ENCODE results near the gene NR3C2.

The NR3C2 gene

DNA sequence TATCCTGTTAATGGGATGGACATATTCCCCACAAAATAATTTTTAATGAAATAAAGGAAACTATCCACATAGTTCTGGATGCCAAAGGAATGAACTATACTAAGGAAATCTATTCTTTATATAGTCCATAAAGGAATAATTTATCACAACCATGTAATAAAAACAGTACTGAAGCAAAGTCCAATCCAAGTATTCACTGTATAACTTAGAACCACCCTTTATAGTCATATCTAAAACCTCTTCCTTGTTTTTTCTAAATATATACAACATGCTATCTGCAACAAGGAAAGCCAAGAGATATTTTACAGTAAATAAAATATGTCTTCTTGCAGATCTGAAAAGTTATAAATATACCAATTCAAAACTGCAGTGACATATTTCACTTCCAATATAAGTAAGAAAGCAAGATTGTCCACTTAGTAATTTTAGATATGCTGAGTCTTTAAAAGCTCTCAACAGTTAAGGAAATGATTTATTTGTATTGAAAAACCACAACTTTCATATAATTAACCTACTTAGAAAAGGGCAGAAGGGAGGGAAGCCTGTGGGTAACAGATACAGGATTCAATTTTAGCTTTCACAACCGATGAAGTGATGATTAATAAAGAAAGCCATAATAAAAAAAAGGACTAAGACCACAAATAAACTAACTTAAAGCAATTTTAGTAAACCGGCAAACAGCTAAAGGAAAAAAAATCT, 8.0 kb downstream of the NR3C2 start:
- DNase-seq: no peak

DNA sequence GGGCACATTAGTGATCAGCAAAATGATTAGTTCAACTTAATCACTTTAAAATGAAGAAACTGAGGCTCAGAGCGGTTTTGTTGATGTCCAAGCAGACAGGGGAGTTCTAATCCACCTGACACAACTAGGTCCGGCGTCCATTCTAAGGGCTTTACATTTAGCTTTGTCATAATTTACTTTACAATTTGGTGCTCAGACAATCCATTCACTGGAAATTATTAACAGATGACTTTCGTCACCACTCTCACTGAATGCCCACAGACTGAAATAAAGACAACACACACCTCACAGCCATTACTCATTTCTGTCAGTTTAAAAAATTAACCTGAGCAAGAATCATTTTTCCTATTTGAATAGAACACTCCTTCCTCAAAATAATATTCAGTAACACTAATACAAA, 10.8 kb downstream of the NR3C2 start:
- no peak for DNase-seq

DNA sequence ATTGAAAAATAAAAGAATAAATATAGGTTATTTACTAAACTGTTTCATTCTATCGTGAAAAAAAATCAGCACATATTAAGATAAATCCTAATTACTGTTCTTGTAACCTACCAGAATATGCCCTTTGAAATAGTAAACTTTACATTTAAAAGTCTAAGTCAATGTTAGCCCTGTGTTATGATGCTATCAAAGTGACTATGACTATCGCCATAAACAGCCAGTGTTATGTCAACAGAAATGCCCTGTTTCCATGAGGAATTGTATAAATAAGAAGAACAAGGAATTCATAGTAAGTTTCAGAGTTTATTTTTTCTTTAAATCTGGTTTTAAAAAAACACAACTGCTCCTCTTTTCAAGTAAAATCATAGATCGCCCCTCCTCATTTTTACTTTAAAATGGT, 11.4 kb downstream of the NR3C2 start:
- no peak for DNase-seq

DNA sequence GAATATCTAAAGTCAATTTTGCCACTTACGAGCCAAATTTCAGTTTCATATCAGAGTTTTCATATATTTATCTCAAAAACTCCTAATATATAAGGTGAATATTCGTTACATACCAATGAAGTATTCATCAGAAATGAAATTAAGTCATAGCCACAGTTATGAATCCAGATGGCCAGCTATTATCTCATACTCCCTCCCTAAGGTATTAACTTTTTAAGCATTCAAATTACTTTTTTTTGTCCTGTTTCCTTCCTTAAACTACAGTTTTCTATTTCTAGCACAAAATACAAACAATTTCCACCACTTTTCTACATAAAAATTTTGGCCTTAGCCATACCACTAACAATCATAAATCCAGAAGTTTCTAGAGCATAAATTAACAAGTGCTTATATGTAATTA, 13.0 kb downstream of the NR3C2 start:
- no peak for DNase-seq

DNA sequence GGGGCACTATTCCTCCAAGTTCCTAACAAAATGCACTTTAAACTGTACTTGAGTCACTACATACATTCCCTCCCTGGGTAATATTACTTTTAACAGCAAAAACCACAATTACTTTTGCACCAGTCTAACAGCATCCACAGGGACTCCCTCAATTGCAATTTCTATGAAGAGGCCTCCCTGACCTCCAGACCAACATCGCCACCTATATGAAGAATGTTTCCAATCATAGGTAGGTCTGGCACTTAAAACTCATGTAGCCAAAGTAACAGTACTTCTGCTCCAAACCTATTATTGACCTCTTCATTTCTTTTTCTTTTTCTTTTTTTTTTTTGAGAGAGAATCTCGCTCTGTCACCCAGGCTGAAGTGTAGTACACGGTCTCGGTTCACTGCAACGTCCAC, 15.6 kb downstream of the NR3C2 start:
- no peak for DNase-seq

DNA sequence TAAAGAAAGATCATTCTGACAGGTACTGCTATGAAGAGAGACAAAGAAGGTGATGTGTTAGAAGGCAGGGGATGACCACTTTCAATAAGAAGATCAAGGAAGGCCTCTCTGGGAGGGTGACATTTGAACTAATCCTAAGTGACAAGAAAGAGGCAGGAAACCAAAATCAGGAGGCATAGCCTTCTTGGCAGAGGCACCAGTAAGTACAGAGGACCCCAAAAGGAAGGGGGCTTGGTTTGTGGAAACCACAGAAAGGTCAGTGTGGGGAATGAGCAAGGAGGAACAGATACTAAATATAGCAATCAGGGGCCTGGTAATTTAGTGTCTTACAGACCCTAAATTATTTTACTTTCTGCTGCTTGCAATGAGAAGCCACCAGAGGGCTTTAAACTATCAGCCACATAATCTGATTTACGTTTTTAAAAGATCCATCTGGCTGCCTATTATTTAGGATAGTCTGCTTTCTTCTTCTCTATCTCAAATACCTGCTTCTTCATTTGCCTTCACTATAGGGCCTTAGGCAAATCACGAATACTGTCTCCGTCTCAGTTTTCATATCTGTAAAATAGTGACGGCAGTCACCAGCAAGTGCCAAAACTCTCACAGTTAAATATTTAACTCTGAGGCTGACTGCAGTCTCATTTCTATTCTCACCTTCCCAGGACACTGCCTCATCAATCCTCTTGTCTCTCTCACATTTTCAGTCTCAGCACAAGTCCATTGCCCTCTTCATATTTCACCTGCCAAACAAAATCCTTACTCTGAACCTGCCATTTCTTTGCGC, 16.7 kb downstream of the NR3C2 start:
- no peak for DNase-seq

DNA sequence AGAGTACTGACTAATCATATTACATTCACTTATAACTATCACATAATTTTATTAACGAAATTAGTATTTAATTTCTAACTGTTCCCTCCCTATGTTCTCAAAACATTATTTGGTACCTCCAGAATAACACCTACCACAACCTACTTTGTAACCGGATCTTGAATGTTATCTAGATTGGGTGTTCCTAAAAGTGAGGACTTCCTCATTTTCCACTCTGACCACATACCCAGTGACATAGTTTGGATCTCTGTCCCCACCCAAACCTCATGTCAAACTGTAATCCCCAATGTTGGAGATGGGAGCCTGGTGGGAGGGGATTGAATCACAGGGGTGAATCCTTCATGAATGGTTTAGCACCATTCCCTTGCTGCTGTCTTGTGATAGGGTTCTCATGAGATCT, 21.8 kb downstream of the NR3C2 start:
- DNase-seq: no peak

DNA sequence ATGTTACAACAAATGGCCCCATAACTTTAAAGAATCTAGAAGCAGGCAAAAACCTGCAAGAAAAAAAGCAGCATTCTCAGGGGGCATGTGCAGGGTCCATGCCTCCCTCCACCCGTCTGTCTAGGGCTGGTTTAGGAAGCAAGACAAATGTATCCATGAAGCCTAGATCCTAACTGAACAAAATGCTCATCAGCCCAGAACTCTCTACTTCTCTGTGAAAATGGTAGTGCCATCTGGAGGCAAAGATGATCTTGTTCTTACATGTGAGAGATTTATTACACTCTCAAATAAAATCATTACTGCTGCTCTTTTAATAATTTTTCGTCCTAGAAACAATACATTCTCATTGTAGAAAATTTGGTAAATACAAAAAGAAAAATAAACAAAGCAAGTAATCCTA, 26.7 kb downstream of the NR3C2 start:
- DNase-seq: peak in 1 of 2 donors; percentile 51

DNA sequence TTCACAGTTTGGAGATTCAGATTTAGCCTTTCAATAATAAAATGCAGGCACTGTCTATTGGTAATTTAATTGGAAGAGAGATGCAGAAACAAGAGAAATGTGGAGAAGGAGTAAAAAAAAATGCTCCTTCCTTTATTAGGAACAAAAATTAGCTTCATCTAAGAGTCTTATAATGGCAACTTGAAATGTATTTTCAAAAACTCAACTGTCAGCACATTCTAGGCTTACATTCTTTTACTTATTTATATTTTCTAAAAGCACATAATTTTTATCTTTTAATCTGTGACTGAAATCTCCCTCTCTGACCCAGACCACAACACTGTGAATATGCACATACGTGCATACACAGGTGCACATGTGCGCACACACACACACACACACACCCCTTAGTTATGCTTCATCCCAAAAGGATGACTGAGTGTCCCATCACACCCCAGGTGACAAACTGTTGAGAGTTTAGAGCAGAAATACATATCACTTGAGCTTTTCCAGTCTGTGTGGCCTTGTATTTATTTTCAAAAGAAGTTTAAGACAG, 29.7 kb downstream of the NR3C2 start:
- no peak for DNase-seq

DNA sequence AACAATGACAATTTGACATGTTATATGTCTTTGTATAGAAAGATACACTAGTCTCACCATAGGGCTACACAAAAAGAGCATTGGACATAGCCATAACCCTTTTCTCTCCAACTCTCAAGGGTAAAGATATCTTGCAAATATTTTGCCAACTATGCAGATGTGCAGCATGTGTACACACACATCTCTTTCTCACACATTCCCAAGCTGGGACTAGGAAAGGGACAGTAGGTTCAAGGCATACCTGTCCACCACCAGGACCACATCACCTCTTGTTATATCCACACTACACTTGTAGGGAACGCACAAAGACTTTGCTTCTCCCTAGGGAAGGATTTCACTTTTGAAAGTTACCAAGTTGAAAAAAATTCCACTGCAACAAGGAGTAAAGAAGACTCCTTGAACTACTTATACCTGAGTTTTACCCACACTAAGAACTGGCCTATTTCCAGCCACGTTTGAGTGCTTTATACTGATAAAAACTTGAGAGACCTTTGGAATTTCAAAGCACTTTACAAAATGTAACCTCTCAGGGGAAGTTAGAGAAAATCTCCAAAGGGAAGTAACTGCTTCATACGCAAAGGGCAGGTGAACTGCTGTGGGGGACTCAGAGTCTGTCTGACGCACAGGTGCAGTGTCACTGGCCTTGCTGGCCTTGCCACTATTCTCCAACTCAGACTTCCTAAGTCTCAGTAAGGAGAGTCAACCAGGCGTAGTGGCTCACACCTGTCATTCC, 36.9 kb downstream of the NR3C2 start:
- DNase-seq: no peak

DNA sequence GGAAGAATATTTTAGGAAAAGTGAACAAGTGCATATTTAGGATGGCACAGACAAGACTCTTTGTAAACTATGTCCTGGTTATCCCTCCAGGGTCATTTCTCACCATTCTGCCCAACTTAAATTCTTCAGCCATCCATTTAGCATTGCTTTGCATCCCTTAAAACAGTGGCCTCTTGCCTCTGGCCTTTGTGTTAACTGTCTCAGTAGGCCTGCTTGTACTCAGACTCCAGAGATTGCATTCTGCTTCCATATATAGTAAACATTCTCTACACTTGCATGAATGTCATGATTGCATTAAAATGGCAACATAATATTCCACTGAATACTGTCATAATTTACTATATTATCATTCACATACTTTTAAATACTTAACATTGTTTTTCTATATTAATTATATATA, 43.2 kb downstream of the NR3C2 start:
- no peak for DNase-seq

DNA sequence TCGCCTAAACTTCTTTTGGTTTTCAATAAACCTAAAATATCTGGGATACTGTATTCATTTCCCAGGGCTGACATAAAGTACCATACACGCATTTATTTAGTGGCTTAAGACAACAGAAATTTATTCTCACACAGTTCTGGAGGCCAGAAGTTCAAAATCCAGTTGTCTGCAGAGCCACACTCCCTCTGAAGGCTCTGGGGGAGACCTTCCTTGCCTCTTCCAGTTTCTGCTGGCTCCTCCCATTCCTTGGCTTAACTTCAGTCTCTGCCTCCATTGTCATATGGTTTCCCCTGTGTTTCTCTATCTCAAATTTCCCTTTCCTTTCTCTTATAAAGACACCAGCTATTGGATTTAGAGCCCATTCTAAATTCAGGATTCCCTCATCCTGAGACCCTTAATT, 44.4 kb downstream of the NR3C2 start:
- no peak for DNase-seq

DNA sequence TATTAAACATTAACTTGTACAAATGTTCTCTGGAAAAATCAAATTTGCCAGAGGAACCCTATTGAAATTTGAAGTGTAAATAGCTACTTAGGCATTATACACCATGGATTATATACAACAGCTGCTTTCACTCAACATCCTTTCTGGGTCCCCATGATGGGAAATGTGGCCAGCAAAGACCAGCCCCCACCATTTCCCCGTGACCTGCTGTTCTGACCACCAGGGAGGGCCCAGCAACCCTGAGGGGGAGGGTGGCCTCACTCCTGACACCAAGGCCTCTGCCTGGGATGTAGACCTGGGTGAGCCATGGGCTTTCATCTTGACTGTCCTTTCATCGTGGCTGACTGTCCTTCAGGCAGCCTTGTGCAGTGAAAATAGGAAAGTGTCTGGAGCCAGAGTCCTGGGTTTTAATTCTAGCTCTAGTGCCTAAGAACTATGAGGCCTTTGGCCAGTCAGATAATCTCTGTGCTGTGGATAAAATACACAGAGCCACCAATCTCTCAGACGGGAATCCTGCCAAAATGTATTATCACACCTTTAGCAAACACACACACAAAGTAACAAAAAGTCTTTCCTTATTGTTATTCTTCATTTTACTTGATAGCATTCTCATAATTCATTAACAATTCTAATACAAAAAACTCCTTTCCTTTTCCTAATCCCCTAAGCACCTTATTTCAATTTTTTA, 45.1 kb downstream of the NR3C2 start:
- DNase-seq: no peak

DNA sequence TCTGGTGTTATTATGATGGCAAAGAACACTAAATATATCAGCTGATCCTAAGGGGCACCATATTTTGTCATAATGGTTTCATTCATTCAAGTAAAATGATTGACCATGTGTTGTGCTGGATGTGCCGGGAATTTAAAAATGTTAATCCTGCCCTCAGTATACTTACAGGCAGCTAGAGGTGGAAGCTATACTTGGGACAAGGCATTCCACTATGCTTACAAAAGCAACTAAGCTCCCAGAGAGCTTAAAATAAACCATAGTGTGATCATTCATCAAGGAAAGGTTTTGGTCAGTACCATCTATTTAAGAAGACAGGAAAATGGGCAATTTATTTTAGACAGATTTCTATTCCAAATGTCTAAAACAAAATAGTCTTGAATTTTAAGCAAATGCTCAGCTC, 46.4 kb downstream of the NR3C2 start:
- DNase-seq: no peak

DNA sequence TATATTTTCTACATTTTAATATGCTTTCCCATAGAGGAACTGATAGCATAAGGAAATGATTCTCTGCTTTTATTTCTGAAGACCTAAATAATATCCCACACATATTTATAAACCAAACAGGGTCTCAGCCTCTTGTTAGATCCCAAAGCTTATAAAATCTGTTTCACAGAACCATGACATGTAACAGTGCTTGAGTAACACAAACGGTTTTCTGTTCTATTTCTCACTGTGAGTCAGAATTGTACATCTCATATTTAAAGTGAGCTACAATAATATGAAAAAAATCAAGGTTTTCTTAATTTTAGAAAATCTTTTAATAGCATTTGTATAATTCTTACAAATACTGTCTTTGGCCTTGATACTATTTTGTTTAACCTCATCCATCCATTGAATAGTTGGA, 51.2 kb downstream of the NR3C2 start:
- no peak for DNase-seq

DNA sequence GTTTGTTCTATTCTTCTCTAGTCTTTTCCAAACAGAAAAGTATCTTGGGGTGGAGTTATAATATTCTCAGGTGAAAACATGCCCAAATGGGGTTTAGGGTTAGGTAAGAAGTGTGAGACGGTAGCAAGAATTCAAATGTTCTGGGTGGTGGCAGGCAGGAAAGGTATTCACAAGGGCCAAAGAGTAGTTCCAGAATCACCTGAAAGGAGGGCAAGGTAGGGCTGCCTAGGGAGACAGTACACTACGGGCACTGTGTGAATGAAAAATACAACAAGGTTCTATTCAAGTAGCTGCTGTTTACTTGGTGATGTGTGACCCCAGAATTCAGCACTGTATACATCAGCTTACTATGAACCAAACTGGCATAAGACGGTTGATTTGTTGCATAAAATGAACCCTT, 51.9 kb downstream of the NR3C2 start:
- DNase-seq: no peak

DNA sequence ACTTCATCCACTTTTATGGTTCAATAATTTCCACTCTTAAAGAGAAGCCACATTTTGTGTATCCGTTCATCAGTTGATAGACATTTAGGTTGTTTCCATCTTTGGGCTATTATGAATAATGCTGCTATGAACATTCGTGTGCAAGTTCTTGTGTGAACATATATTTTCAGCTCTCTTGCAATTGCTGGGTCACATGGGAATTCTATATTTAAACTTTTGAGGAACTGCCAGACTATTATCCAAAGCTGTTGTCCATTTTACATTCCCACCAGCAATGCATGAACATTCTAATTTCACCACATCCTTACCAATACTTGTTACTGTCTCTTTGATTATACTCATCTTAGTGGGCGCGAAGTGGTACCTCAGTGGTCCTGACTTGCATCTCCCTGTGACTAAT, 61.9 kb downstream of the NR3C2 start:
- DNase-seq: no peak

DNA sequence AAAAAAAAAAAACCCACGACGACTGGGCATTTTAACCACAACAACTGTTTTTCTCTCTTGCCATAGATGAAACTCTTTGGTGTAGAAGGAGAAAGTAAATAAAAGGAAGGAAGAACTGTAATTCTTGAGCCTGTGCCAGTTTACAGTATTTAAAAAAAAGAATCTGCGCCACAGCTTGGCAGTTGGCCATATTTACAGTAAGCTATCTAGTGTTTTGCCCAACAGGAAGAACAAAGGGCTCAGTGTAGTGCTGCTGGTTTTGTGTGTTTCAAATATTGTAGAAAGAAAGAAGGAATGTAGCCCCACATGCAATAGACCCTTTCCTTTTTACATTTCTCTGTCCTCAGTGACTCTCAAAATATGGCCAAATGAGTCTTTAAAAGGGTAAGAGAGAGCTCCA, 66.1 kb downstream of the NR3C2 start:
- no peak for DNase-seq

DNA sequence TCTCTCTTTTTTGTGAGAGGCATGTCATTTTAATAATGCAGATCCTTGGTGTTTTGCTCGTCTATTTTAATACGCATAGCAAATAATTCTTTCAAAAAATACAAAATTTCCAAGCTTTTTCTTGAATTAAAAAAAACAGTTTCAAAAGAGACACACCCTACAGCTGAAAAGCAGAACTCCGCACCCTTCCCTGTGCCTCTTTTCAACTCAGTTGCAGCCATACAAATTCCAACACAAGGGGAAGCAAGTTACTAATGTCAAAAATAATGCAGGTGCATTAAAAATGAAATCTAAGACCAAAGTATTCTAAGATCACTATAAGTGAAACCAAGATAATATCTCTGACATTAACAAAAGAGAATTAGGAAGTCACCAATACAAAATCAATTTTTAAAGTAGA, 66.6 kb downstream of the NR3C2 start:
- DNase-seq: no peak

DNA sequence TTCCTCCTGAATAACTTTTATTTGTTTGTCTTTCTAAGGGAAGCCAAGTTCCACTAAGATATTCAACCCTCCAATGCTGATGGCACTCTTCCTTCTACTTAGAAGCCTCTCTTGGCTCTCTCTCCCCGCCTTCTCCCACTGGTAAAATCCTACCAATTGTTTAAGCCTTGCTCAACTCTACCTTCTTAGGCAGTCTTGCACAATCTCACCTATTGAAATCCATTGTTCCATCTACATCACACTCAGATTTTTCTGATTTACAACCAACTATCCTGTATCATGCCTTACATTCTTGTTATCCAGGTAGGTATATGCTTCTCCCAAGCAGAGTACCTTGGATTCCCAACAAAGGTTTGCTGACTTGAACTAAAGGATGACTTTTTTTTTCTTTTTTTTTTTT, 69.1 kb downstream of the NR3C2 start:
- DNase-seq: no peak

DNA sequence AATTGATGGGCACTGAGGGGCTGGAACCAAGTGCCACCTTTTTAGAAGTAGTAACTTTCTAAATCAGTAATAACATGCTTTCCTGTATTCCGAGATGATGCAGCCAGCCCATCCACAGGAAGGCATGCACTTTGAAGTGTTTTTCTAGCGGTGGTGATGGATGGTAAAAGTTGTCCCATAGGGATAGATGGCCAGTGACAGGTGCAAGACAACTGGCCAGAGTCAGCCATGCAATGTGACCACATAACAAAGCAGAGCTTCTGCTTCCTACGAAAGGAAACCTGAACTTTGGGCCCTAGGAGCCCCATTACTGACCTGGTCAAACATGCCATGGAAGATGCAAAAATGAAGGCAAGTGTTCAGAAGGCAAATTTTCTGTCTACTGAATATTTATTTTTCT, 72.3 kb downstream of the NR3C2 start:
- no peak for DNase-seq

DNA sequence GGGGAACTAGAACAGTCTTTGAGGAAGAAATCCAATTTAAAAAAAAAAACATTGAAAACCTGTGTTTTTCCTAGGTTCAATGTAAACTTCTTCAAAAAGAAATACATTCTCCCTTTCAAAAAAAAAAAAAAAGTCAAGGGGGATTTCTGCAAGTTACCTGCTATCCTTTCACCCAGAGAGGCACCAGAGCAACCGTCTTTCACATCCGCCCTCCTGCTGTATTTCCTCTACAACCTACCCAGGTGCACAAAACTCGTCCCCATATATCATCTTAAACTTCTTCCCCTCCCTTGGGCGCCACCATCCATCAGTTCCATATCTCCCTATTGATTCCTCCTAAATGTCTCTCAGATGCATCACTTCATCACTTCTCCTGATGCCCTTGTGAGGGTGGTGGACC, 74.5 kb downstream of the NR3C2 start:
- DNase-seq: no peak

DNA sequence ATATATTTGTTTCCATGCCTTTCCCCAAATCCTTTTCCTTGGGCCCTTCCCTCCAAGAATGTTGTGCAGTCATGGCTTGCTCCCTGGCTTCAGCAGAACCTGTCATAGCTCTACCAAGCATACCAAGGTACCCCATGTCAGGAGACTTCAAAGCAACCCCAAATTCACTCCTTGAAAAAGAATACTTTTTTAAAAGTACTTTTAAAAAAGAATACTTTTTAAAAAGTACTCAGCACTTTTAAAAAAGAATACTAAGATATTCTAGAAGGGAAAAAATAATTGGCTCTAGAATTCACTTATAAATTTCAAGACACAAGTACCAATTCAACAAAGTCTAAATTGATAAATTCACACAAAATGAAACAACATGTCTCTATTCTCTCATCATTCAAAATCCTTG, 76.0 kb downstream of the NR3C2 start:
- no peak for DNase-seq
